Forelimb muscle (tissue), 1 donor: Measurements from ENCODE around the gene BAIAP2L1. TPM values are rescaled to one million over a fixed set of nuclear protein-coding genes. Genes with fewer than 3 reads are reported as not detected.

ENCODE experiments used
- DNase-seq: peaks from one replicate; pipeline ENCODE4 v3.0.0-alpha.2; 2013; ENCODE audit warnings: low read depth
- polyA plus RNA-seq: library from polyadenylated mRNA; unstranded; fragments of 120-200 nt; gene quantifications from one replicate; pipeline ENCODE4 v1.2.1, GENCODE V29; 2013; ENCODE audit not compliant: insufficient read length

The BAIAP2L1 gene
- polyA plus RNA-seq, 1 donor: 6.8 TPM

GRCh38 chr7:98293746-98294145 lies 107.1 kb downstream of the BAIAP2L1 start:
- no peak for DNase-seq

- DNase-seq: no peak
These were observed 107.6 kb downstream of the BAIAP2L1 start for GRCh38 chr7:98293265-98293664.

- DNase-seq: no peak
These were observed 109.2 kb downstream of the BAIAP2L1 start for GRCh38 chr7:98291717-98292116.

GRCh38 chr7:98289333-98289875 lies 111.5 kb downstream of the BAIAP2L1 start:
- no peak for DNase-seq

- DNase-seq: no peak
These were observed 112.6 kb downstream of the BAIAP2L1 start for GRCh38 chr7:98288064-98288823.

GRCh38 chr7:98287486-98287959 lies 113.4 kb downstream of the BAIAP2L1 start:
- no peak for DNase-seq

- DNase-seq: no peak
These were observed 114.0 kb downstream of the BAIAP2L1 start for GRCh38 chr7:98286701-98287485.

- no peak for DNase-seq
These were observed 114.8 kb downstream of the BAIAP2L1 start for GRCh38 chr7:98286093-98286539.

GRCh38 chr7:98285157-98286092 lies 115.5 kb downstream of the BAIAP2L1 start:
- DNase-seq: no peak

GRCh38 chr7:98284335-98285036 lies 116.4 kb downstream of the BAIAP2L1 start:
- no peak for DNase-seq

- DNase-seq: no peak
These were observed 117.0 kb downstream of the BAIAP2L1 start for GRCh38 chr7:98283887-98284222.

GRCh38 chr7:98283127-98283886 lies 117.6 kb downstream of the BAIAP2L1 start:
- no peak for DNase-seq

- no peak for DNase-seq
These were observed 118.2 kb downstream of the BAIAP2L1 start for GRCh38 chr7:98282703-98283102.

- no peak for DNase-seq
These were observed 118.9 kb downstream of the BAIAP2L1 start for GRCh38 chr7:98281757-98282606.

- no peak for DNase-seq
These were observed 119.8 kb downstream of the BAIAP2L1 start, which contains the start of gene BRI3 for GRCh38 chr7:98280791-98281756. Gene BRI3 (plus strand): TSS chr7:98281686. CDS start chr7:98281796, 110 bp downstream.

GRCh38 chr7:98280296-98280695 lies 120.6 kb downstream of the BAIAP2L1 start:
- no peak for DNase-seq

GRCh38 chr7:98278936-98279335 lies 122.0 kb downstream of the BAIAP2L1 start:
- DNase-seq: no peak

GRCh38 chr7:98278408-98278807 lies 122.5 kb downstream of the BAIAP2L1 start:
- DNase-seq: no peak
